Iris pigment epithelial cell (primary cell): ENCODE data around the gene CAPSL.
"Not testable (repeated sequence)": the region's sequence is repeated elsewhere in the genome, so short reads cannot be mapped to it uniquely, and the experiment has no call there.

ENCODE experiments used
- DNase-seq: peaks from one replicate; pipeline ENCODE4 v3.0.0-alpha.2; 2011; ENCODE audit warnings: low read depth

CAPSL gene

DNA sequence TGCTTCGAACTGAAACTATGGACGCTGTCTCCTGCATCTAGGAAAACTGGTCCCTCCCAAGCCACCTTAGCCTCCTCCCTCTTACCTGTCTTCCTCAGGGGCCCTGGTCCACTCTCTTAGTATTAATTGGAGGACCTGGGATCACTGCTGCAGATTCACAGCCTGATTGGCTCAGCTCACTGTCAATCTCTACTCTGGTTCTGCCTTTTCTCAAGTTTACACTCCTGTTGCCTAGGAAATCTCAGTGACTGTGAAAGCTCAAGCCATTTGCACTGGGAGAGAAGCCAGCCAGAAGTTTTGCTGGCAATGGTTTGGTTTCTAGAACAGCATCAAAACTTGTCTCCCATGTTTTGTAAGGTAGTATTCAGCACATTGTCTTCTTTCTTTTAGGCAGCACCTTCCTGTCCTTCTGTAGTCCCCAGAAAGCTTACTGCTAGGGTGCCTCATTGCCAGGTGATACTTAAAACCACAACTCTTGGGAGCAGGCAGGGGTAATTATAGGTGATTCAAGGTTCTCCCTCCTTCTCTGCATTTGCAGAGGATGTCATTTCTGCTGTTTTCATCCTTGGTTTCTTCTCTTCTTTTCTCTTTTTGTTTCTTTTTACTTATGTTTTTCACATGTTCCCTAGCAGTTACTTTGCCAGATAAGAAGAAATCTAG lies at the start of gene CAPSL:
Gene CAPSL, minus strand, starts transcription at position 55 of the 660 bp plus-strand sequence. CDS start 17,502 bp downstream, outside the sequence.
- DNase-seq, result peak; percentile 65

DNA sequence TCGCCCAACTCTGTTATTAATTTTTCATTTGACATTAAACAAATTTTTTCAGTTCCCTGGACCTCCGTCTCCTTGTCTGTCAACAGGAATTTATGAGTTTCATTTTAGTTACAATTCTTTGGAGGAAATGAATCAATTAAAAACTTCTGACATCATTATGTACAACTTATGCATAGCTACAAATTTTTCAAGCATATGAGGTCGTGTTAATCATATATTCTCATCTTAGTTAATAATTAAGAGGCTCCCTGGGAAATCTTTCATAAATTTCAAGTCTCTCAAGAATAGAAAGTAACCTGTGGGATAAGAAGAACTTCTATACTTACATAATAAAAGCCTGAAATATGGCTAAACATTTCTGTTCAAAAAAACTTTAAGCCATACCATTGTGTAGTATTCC lies 49.4 kb upstream of the CAPSL start:
- DNase-seq, result no peak

DNA sequence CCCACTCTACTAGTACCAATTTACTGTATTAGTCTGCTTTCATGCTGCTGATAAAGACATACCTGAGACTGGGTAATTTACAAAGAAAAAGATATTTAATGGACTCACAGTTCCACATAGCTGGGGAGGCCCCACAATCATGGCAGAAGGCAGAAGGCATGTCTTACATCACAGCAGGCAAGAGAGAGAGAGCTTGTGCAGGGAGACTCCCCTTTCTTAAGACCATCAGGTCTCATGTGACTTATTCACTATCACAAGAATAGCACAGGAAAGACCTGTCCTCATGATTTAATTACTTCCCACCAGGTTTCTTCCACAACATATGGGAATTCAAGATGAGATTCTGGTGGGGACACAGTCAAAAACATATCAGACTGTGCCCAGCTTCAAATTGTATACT lies 41.3 kb upstream of the CAPSL start:
- no peak for DNase-seq

DNA sequence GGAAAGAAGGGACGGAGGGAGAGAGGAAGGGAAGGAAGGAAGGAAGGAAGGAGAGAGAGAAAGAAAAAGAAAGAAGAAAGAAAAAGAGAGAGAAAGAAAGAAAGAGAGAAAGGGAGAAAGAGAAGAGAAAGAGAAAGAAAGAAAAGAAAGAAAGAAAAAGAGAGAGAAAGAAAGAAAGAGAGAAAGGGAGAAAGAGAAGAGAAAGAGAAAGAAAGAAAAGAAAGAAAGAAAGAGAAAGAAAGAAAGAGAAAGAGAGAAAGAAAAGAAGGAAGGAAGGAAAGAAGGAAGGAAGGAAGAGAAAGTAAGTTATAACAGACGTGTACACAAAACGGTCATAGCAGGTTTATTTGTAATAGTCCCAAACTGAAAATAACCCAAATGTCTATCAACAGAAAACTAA lies 38.4 kb upstream of the CAPSL start:
- DNase-seq, result not testable (repeated sequence)

DNA sequence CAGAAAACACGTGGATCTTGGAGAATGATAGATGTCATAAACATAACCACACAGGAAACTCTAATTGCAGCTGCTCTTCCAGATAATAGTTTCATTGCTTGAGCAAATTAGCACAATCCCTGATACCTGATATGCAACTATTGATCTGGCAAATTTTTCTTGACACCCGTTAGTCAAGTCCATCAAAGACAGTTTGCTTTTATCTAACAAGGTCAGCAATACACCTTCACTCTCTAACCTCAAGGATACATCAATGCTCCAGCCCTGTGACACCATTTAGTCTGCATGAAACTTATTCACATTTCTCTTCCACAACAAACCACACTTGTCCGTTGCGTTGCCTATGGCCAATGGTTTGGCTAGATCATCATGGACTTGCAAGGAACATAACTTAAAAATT lies 36.1 kb upstream of the CAPSL start:
- DNase-seq, result no peak

DNA sequence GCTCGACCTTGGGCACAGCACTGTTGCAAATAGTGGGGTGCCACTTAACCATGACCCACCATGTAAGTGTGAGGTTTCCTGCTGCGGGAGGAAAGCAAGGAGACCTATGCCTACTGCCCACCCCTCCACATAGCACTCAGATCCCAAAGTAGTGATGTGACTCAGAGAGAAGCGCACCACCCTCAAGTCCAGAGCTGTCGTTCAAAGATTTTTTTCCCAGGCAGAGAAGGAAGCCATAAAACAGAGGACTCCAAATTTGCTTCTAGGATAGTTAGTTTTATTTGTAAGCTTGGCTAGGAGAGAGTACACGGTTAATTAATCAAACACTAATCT lies 33.4 kb upstream of the CAPSL start:
- DNase-seq, result no peak

DNA sequence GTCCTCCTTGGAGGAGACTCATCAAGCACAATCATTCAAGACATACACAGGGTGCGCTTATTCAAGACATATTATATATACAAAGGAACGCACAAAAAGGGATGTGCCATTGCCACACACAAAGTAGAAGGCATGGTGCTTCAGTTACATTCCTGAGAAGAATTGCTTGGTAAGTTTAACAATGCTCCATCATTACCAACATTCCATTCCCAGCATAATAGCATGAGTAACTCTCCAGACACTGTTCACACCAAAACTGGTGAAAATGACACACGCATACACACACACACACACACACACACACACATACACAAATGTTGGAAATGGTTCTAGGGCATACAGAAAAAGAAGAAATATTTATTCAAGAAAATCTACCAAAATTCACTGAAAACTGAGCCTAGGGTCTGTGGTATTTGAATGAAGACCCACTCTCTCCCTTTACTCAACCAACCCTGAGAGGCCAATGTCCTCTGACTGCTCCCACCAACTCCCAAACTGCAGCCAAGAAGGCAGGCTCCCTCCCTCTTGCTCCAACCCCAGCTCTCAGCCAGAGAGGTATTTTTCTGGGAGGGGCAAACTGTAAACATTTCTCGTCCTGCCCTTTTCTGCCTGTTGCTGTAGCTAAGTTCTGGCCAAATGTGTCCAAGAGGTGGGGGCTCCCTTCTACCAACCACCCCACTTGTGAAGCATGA lies 32.9 kb upstream of the CAPSL start:
- DNase-seq, result no peak

DNA sequence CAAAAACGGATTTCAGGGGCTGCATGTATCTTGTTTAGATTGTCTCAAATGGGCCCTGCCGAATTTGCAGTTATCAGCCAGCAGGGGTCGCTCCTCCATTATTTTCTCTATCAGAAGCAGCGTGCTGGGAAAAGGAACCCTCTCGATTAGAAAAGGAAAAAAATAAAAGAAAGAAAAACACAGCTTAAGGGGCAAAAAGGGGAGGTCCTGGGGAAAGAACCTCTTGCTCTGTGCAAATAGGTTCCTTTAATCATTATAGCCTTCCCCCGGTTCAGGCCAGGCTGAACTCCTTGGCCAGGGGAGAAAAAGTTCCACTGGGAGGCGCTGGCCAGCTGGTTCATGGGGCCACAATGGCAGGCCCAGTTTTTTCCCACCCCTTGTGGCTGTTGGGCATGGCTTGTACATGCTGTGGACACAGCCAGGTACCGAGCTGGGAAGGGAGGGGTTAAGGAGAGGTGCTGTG lies 25.0 kb upstream of the CAPSL start:
- DNase-seq, result peak; percentile 14

DNA sequence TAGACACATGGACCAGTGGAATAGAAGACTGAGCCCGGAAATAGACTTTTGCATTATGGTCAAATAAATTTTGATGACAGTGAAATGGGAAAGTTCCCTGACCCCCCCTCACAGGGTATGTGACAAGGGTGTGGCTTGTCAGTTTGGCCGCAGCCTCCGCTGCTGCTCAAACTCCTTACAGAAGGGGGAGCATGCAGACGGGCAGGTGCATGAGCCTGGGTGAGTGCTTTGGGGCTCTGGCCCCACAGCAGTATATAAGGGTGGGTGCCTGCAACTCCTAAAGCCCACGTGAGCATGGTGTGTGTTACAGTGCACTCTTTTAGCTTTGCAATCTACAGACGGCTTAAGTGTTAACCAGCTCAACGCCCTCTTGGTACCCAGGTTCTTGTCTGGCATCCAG lies 21.9 kb upstream of the CAPSL start:
- no peak for DNase-seq

DNA sequence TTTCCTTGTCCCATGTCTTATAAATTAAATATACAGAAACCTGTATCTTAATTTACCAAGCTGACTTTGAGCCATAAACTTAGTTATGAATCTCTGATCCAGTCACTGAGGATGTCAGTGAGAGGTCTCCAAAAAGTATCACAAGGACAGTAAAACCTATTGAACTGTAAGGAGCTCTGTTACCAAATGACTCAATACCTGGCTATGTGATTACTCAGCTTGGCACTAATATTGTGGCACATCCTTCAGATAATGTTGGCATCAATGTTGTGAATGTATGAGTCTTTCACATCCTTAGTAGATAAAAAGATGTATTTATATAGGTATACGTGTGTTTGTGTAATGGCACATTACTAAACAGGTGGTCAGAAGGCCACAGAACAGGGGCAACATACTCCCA lies 18.0 kb upstream of the CAPSL start:
- DNase-seq, result no peak

DNA sequence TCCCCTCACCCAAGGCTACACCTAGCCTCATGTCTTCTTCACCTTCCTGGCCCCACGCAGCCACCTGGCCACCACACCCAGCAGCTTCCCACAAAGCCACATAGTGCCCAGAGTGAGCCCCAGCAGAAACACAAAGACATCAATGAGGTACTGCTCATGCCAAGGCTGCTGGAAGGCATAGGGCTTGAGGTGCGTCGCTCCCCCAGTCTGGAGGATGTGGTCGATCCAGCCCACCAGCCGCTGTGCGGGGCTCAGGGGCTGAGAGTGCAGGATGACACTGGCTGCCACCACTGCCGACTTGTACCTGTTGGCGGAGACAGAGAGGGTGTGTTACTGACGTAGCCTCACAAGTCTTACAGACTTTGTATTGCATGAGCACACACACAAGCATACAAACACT lies 15.8 kb upstream of the CAPSL start:
- no peak for DNase-seq

DNA sequence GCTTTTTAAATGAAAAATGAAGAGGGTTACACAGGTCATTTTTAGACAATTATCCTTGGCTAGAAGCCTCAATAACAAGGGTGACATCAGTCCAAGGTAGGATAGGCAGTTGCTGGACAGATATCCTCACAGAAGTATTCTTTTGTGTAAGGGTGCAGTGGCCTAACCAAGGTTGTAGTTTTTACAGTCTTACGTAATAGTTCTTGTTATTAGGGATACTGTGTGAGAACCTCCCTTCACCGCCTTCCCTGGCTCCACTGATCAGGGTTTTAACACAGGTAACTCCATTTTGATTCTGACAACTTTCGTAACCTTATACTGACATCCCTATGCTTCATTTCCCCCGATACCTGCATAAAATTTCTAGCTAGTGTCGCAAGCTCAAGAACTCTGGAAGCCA lies 8.7 kb upstream of the CAPSL start:
- no peak for DNase-seq

DNA sequence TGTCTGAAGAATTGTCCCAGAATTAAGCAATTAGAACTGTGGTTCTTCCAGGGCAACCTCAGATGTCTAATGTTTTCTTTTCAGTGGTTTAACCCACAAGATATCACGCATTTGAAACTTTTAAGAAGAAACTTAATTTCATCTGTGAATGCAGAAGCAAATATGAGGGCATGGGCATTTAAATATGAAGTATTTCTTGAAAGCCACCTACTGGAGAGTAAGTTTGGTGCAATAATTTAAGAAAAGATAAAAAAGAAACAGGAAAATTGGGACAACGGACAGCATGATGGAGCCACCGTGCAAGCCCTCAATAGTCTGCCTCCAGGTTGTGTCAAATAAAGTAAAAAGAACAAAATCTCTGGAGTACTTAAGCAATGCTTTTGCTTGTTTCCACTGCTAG lies 1.2 kb upstream of the CAPSL start:
- DNase-seq, result no peak

DNA sequence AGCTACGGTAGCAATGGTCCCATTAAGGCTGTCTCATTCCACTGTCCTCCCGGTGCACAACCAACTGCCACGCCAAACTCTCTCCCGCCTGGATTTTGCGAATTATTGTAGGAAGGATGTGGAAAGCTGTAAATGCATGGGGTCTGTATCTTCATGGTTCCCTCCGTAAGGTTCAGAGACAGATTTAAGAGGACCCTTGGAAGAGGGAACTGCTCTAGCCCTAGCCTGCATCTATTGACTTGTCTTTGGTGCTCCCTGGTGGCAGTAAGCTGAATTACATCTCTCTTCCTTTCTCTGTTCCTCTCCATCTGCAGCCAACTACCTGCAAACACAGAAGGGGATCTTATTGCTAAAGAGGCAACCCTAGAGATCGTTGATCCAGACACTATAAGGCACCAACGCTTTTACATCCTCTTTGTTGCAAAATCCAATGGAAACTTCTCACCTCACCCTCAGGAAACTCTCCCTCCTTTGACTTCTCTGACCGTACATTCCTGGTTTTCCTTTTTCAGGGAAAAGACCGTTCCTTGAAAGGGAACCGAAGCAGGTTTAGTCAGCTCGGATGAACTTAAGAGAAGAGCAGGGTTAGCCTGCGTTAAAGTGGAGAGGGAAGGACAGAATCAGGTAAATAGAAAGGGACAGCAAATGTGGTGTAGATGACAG lies 11.9 kb downstream of the CAPSL start:
- peak; percentile 34 for DNase-seq

DNA sequence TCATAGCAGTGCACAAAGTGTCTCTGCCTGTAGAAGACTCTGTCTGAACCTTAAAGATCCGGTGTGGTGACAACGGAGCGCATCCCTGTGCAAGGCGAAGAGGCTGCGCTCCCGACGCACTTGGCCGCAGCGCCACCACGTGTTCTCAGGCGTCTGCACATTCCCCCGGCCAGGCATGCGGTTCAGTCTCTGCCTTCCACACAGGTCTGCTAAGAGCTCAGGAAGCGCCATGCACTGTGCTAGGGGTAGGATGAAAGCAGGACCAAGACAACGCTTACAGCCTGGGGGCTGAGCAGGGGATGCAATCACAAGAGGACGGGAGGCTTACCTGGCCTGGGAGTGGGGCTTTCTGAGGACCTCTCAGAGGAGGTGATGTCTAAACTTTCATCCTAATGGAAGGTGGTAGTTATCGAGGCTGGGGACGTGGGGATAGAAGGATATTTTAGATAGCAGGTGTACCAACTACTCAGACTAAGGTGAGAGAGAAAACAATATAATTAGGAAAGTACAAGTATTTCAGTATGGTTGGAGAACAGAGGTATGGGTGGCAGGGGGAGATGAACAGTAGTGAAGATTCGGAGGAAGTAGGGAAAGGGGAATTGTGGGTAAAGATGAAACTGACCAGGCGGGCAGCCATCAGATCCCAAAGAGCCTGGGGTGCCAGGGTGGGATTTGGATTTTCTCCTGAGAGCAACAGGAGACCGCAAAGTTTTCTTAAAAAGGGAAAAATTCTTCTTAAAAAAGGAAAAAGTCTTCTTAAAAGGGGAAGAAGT lies 13.3 kb downstream of the CAPSL start:
- DNase-seq, result peak; percentile 77

DNA sequence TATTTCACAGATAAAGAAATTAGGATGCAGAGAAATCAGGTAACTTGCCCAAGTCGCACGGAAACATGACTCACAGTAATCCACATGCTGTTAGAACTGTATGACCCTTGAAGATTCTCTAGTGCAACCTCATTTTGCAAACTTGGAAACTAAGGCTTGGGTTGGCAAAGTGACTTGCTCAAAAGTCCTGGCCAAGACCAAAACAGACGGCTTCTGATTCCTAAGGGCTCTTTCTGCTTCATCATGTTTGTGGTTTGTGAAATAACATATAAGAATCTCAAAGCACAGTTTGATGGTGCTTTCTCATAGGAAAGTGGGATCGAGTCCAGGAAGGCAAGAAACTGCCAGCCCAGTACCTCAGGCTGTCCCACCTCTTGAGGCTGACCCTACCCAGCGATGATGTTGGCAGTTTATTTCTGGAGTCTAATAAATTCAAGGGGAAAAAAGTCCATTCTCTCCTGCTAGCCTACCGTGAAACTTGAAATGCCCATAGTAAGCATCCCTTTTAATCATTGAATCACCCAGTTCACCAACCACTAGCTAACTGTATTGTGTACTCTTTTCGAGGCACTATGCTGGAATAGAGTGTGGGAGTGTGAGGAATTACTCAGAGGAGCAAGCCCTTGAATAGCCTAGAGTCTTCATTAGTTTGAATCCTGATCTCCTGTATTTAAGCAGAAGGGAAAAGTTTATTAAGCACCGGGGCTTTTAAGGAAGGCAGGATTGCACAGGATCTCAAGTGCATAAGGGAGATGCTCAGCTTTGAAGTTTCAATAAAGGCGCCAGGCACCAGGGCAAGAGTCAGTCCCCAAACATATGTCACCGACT lies 14.1 kb downstream of the CAPSL start:
- DNase-seq, result peak; percentile 84

DNA sequence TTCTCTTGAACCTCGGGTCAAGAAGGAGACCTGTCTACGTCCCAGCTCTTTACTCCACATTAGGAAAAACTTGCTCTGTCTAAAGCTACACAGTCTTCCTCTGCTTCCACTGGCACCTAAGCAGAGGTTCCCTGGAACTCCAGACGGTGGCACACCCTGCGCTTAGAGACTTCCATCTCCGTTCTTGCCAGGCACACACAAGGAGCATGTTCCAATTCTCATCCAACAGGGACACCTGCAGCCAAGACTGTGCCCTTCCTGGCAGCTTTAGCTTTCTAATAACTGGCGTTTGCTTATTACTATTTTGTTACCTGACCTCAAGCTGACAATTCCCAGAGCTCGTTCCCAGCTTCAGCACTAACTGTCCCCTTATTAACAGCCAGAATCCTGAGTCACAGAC lies 16.0 kb downstream of the CAPSL start:
- DNase-seq, result no peak

DNA sequence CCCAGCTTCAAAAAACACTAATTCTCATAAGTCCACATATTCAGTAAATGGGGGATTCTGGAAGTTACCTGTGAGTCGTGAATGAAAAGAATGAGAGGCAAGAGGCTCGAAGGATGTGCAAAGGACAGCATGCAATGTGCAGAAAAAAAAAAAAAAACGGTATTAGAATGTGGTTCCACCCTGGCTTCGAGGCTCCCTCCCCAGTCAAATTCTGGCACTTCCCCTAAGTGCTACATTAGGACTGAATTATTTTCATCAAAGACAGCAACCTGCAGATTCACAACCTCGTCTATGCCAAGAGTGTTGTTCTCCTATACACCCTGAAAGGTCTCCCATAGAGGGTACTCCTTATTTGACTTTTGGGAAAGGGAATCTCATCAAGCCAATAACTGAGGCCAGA lies 16.5 kb downstream of the CAPSL start:
- no peak for DNase-seq

DNA sequence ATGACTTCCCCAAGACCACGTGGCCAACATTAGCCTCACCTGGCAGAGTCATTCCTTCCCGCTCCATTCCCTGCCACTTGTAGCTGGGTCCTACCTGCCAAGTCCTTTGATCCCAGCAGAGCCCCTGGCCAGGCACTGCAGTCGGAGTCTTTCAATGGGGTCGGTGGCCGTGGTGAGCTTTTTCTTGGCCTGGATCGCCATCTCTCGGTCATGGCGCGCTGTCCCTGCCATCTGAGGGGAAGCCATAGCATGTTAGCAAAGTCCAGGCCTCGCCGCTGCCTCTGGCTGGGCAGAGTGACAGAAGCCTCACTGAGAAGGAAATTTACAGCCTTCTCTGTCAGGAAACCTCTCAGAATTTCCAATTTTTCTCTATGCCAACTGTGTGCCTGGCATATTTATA lies 17.5 kb downstream of the CAPSL start:
- no peak for DNase-seq

DNA sequence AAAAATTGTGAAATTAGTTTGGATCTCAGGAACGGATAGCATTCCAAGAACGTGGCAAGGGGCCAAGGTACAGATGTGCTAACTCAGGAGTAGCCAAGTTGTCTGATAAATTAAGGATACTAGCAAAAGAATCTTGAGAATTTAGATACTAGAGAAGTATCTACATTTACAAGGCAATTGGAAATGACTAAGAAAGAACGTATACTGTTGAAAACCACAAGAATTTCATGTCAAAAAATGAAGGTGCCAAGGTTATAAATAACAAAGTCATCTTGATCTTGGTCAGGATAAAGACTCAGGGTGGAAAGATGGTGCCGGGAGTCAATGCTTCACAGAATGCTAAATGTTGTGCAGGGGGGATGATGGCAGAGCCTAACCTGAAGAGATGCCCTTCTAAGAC lies 19.2 kb downstream of the CAPSL start:
- DNase-seq, result peak; percentile 91

DNA sequence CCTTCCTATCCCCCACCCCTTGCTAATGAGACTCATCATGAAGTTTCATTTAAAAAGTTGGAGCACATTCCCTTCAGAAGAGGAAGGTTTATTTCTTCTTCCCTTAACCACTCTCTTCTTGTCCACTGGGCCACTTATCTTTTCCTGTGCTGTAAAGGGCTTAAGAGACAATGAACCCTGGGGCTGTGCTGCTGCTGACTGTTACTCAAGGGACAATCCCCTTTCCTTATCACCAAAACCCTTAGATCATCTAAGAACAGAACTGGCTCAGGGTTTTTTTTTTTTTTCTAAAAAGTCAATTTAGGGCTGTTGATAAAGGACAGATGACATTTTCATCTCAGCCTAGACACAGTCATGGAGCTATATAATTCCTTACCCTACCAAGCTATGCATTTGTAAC lies 29.6 kb downstream of the CAPSL start:
- DNase-seq, result no peak

DNA sequence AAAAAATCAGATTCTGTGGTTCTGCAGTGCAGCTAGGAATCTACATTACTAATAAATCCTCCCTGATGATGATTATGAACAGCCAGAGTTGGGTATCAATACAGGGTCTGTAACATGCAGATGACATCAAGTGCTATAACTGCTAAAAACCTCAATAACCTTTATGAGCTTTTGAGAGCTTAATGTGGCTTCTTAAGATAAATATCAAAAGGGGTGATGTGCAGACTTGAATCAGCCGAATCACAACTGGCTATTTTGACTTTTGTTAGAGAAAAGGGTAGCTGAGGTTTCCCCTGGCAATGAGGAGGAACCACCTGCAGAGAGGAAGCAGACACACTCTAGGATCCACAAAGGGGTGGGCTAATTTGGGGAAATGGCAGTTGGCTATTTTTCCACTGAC lies 30.2 kb downstream of the CAPSL start:
- DNase-seq, result no peak
